K562 (cell line): ENCODE results near the gene BRD3. TPM values are rescaled to one million over a fixed set of nuclear protein-coding genes. Genes with fewer than 3 reads are reported as not detected.
"Not testable (repeated sequence)": the region's sequence is repeated elsewhere in the genome, so short reads cannot be mapped to it uniquely, and the experiment has no call there.

Source experiments
- ATAC-seq: fragments of 200-7000 bp; cut with Tn5 transposase; 3 replicates; pipeline ENCODE4 v1.9.1; 2020; ENCODE audit warnings: moderate library complexity
- BruUV-seq: library from RNA; stranded (reverse); fragments of 400-500 nt; replicated peaks from 2 replicates; lab custom pipeline; 2021; lab: Mats Ljungman, UMichigan
- CTCF ChIA-PET: fragments of 300-600 bp; formaldehyde crosslinking; extraction: SDS; loops from one replicate; lab custom pipeline; 2021; ENCODE audit warnings: low intra/inter-chr PET ratio; lab: Yijun Ruan, JAX
- POLR2A ChIA-PET: fragments of 300-600, 350-650 bp; sonication (Branson Sonifier 250); formaldehyde crosslinking; extraction: SDS; loops from one replicate; lab custom pipeline; 2021; ENCODE audit warnings: antibody characterized with exemption, inconsistent platforms; lab: Yijun Ruan, JAX
- DNase-seq, 4 experiments: peaks; one replicate each; pipeline versions ENCODE4 v3.0.0 to v3.0.0-alpha.2; 2011 to 2018; ENCODE audit warnings: low spot score in 3 of 4, mixed read lengths in 3 of 4; ENCODE audit errors: extremely low read depth in 1 of 4
- FAIRE-seq: peaks from 2 replicates; lab custom pipeline; 2011; peaks lifted over from hg19 to GRCh38; lab: Jason Lieb, UNC
- H2AFZ ChIP-seq: 2 replicates; pipeline ENCODE4 v1.6.0; 2011; ENCODE audit warnings: low read depth, low read length, control low read depth, inconsistent platforms
- H3K27ac ChIP-seq: fragments of 200-600 bp; 3 replicates; pipeline ENCODE4 v1.8.0; 2011; ENCODE audit warnings: low read depth, mild to moderate bottlenecking, control low read depth, inconsistent platforms, low read length, moderate library complexity, mixed read lengths; ENCODE audit errors: extremely low read depth
- H3K27me3 ChIP-seq, 2 experiments: fragments of 300-600 bp in 1 of 2; 2 replicates in 1 of 2; 3 replicates in 1 of 2; pipeline versions ENCODE4 v1.6.0 to v1.8.0; 2011; ENCODE audit warnings: inconsistent platforms in 2 of 2, low read length in 2 of 2, mild to moderate bottlenecking in 1 of 2, mixed read lengths in 1 of 2, moderate library complexity in 1 of 2; ENCODE audit not compliant: control insufficient read depth in 2 of 2, insufficient read depth in 2 of 2
- H3K36me3 ChIP-seq: fragments of 300-600 bp; 3 replicates; pipeline ENCODE4 v1.8.0; 2011; ENCODE audit warnings: mild to moderate bottlenecking, low read length, inconsistent platforms; ENCODE audit not compliant: control insufficient read depth, insufficient read depth
- H3K4me1 ChIP-seq, 2 experiments: fragments of 200-600 bp in 1 of 2; replicated peaks in 1 of 2; 2 replicates in 1 of 2; 3 replicates in 1 of 2; pipeline versions ENCODE4 v1.5.1 to v1.8.0; 2011; ENCODE audit warnings: inconsistent platforms in 2 of 2, low read length in 2 of 2, mild to moderate bottlenecking in 1 of 2, mixed read lengths in 1 of 2, moderate library complexity in 1 of 2; ENCODE audit not compliant: control insufficient read depth in 2 of 2, insufficient read depth in 2 of 2
- H3K4me2 ChIP-seq: 2 replicates; pipeline ENCODE4 v1.6.1; 2011; ENCODE audit warnings: low read length, control low read depth, inconsistent platforms, mixed read lengths; ENCODE audit not compliant: insufficient read depth
- H3K4me3 ChIP-seq: fragments of 200-600 bp; sonication (generic), shearing (Covaris generic); 2 replicates; pipeline ENCODE4 v1.5.1; 2016; ENCODE audit warnings: control low read depth, inconsistent platforms
- H3K79me2 ChIP-seq: fragments of 200-600 bp; 3 replicates; pipeline ENCODE4 v1.8.0; 2011; ENCODE audit warnings: low read length, inconsistent platforms; ENCODE audit not compliant: control insufficient read depth, insufficient read depth
- H3K9ac ChIP-seq, 2 experiments: 2 replicates each; pipeline versions ENCODE4 v1.6.0 to v1.6.1; 2011; ENCODE audit warnings: low read depth in 2 of 2, low read length in 2 of 2, control low read depth in 1 of 2, inconsistent platforms in 1 of 2, mild to moderate bottlenecking in 1 of 2, mixed read lengths in 1 of 2; ENCODE audit not compliant: insufficient read depth in 1 of 2
- H3K9me1 ChIP-seq: one replicate; pipeline ENCODE4 v1.6.0; 2011; ENCODE audit warnings: inconsistent platforms, mild to moderate bottlenecking, low read length, moderate library complexity; ENCODE audit not compliant: control insufficient read depth, insufficient read depth
- H3K9me3 ChIP-seq: replicated peaks from 2 replicates; pipeline ENCODE4 v1.5.1; 2011; ENCODE audit warnings: low read depth, low read length, inconsistent platforms; ENCODE audit not compliant: control insufficient read depth, insufficient read depth
- H4K20me1 ChIP-seq: replicated peaks from 2 replicates; pipeline ENCODE4 v1.6.1; 2011; ENCODE audit warnings: low read length, inconsistent platforms, mixed read lengths; ENCODE audit not compliant: control insufficient read depth, insufficient read depth
- CBX1 ChIP-seq: sonication (generic); IDR thresholded peaks from 2 replicates; pipeline ENCODE4 v1.6.1; 2016; ENCODE audit warnings: antibody characterized with exemption, low read depth, mild to moderate bottlenecking
- KLF16 ChIP-seq: IDR thresholded peaks from 2 replicates; pipeline ENCODE4 v1.6.1; 2016; ENCODE audit warnings: antibody characterized with exemption
- MLLT1 ChIP-seq, 2 experiments: fragments of 450-650 bp; IDR thresholded peaks; 2 replicates each; pipeline ENCODE4 v1.6.1; 2016
- NFIC ChIP-seq: fragments of 450-650 bp; IDR thresholded peaks from 2 replicates; pipeline ENCODE4 v1.6.1; 2017; ENCODE audit warnings: mild to moderate bottlenecking, inconsistent platforms
- PTTG1 ChIP-seq: fragments of 450-650 bp; IDR thresholded peaks from 2 replicates; pipeline ENCODE4 v1.6.1; 2016; ENCODE audit warnings: low read depth, mild to moderate bottlenecking, missing genetic modification characterization, missing compliant biosample characterization
- WGBS: fragments of 100-300 bp; shearing (Covaris generic); methylation state at CpG from one replicate; pipeline ENCODE4 v1.1.6; 2016; ENCODE audit warnings: low coverage, mixed read lengths; ENCODE audit not compliant: insufficient coverage; ENCODE audit errors: missing lambda C conversion rate; 5-methylcytosine and 5-hydroxymethylcytosine counted together
- in situ Hi-C: fragments of 300-500 bp; cut with MboI; formaldehyde crosslinking; loops from 4 replicates; pipeline ENCODE4 v1.15.0; 2018; ENCODE audit warnings: inconsistent platforms, mixed read lengths
- intact Hi-C: fragments of 100-400 bp; cut with micrococcal nuclease; formaldehyde crosslinking; loops from 2 replicates; pipeline ENCODE4 v1.14.2; 2022
- polyA plus RNA-seq, 8 experiments: library from polyadenylated mRNA; depleted of rRNA in 4 of 8; stranded (reverse) in 5 of 8; unstranded in 3 of 8; fragments of >200 nt; fragmentation: Nextera tagmentation in 2 of 8; fragmentation: Illumina TruSeq in 1 of 8; extraction: Ambion mirVana in 2 of 8; extraction: Trizol in 1 of 8; gene quantifications; 2 replicates each; pipeline versions ENCODE4 v1.2.1 to v1.2.3, GENCODE V29; 2011 to 2014; ENCODE audit warnings: inconsistent platforms in 1 of 8, missing spikeins in 1 of 8
- total RNA-seq, 7 experiments: library from RNA; depleted of rRNA in 6 of 7; stranded (reverse); fragments of >200 nt in 6 of 7; fragmentation: Illumina TruSeq in 2 of 7; extraction: Trizol in 2 of 7; gene quantifications; 2 replicates each; pipeline versions ENCODE4 v1.2.1 to v1.2.3, GENCODE V29; 2011 to 2021; ENCODE audit warnings: low replicate concordance in 1 of 7
- TF ChIP-seq, protein P1 (sequence below): fragments of 150-350 bp; IDR thresholded peaks from 2 replicates; pipeline ENCODE4 v1.6.1; 2014; ENCODE audit warnings: low read depth, mild to moderate bottlenecking, low read length, borderline replicate concordance
- TF ChIP-seq, protein P2 (sequence below), 3 experiments: IDR thresholded peaks in 2 of 3; conservative IDR thresholded peaks in 1 of 3; 2 replicates each; pipeline ENCODE4 v1.5.1; 2011 to 2012; ENCODE audit warnings: low read length in 3 of 3, mild to moderate bottlenecking in 3 of 3, control low read depth in 2 of 3, improper control_type of control experiment in 1 of 3, inconsistent platforms in 1 of 3, low read depth in 1 of 3, mixed read lengths in 1 of 3, moderate library complexity in 1 of 3; ENCODE audit not compliant: insufficient read depth in 2 of 3

The BRD3 gene
- total and polyA plus RNA-seq, 9 of the 15 experiments (the other 6 are each of a cell fraction or from before 2014, with no cell fraction given), result 0.82 to 37.1 (median 4.2) TPM

GRCh38 chr9:133989625-133990365 is 78.0 kb downstream of the BRD3 start (continued):
- TF ChIP-seq, protein P1, sequence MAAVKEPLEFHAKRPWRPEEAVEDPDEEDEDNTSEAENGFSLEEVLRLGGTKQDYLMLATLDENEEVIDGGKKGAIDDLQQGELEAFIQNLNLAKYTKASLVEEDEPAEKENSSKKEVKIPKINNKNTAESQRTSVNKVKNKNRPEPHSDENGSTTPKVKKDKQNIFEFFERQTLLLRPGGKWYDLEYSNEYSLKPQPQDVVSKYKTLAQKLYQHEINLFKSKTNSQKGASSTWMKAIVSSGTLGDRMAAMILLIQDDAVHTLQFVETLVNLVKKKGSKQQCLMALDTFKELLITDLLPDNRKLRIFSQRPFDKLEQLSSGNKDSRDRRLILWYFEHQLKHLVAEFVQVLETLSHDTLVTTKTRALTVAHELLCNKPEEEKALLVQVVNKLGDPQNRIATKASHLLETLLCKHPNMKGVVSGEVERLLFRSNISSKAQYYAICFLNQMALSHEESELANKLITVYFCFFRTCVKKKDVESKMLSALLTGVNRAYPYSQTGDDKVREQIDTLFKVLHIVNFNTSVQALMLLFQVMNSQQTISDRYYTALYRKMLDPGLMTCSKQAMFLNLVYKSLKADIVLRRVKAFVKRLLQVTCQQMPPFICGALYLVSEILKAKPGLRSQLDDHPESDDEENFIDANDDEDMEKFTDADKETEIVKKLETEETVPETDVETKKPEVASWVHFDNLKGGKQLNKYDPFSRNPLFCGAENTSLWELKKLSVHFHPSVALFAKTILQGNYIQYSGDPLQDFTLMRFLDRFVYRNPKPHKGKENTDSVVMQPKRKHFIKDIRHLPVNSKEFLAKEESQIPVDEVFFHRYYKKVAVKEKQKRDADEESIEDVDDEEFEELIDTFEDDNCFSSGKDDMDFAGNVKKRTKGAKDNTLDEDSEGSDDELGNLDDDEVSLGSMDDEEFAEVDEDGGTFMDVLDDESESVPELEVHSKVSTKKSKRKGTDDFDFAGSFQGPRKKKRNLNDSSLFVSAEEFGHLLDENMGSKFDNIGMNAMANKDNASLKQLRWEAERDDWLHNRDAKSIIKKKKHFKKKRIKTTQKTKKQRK, result no peak
- TF ChIP-seq CBX1 (no peak), NFIC (no peak), PTTG1 (tag) (no peak), KLF16 (no peak), MLLT1 (IDR thresholded peaks at IDR 0.05) (no peak)
- TF ChIP-seq, protein P2, sequence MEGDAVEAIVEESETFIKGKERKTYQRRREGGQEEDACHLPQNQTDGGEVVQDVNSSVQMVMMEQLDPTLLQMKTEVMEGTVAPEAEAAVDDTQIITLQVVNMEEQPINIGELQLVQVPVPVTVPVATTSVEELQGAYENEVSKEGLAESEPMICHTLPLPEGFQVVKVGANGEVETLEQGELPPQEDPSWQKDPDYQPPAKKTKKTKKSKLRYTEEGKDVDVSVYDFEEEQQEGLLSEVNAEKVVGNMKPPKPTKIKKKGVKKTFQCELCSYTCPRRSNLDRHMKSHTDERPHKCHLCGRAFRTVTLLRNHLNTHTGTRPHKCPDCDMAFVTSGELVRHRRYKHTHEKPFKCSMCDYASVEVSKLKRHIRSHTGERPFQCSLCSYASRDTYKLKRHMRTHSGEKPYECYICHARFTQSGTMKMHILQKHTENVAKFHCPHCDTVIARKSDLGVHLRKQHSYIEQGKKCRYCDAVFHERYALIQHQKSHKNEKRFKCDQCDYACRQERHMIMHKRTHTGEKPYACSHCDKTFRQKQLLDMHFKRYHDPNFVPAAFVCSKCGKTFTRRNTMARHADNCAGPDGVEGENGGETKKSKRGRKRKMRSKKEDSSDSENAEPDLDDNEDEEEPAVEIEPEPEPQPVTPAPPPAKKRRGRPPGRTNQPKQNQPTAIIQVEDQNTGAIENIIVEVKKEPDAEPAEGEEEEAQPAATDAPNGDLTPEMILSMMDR (IDR thresholded peaks at IDR 0.05 in 2 of 3, conservative IDR thresholded peaks at IDR 0.05 in 1 of 3; ENCODE audit: insufficient read depth in 2 of 3, low read depth in 1 of 3, low read length in 3 of 3), result no peak

- DNase-seq, H3K9me3 ChIP-seq, H3K4me2 ChIP-seq, in situ Hi-C loops, H3K79me2 ChIP-seq, H2AFZ ChIP-seq, FAIRE-seq, H3K27ac ChIP-seq, H3K4me3 ChIP-seq, H3K9ac ChIP-seq, ATAC-seq, BruUV-seq, H3K36me3 ChIP-seq, intact Hi-C loops, H3K9me1 ChIP-seq: not testable (repeated sequence)
- peaks cover 3 to 45% of the 10 kb centered on the region in 2 experiments; a peak in 4 of 5 replicates for H3K27me3 ChIP-seq
- H4K20me1 ChIP-seq, result peaks cover 25% of the 10 kb centered on the region
- WGBS, result 21% methylated on average over 8 of the region's 14 CpGs
- ChIA-PET POLR2A (interaction anchor here (0.6 kb wide), 1 partner anchor 136 kb away, joined by 3 read pairs; no protein-coding TSS in a partner anchor), CTCF (interaction anchor here (0.7 kb wide), 2 partner anchors 316 to 756 kb away, joined by 4 to 5 read pairs; no protein-coding TSS in a partner anchor)
- H3K4me1 ChIP-seq, result peaks cover 0 to 36% of the 10 kb centered on the region in 2 experiments; a peak in 3 of 5 replicates
Observed at GRCh38 chr9:133988771-133989170, 79.1 kb downstream of the BRD3 start.
